WTC11 (cell line): ENCODE data around the gene TIMP2.

Experiments
- EMX1 ChIP-seq: fragments of 250-450 bp; sonication (Bioruptor Pico); IDR thresholded peaks from 2 replicates; pipeline ENCODE4 v1.8.0; 2021; ENCODE audit warnings: mild to moderate bottlenecking
- ETV6 ChIP-seq: sonication (generic); formaldehyde crosslinking; IDR thresholded peaks from 2 replicates; pipeline ENCODE4 v1.8.1; 2022; ENCODE audit warnings: mild to moderate bottlenecking, missing genetic modification reagents
- ZNF232 ChIP-seq: sonication (generic); formaldehyde crosslinking; IDR thresholded peaks from 2 replicates; pipeline ENCODE4 v1.8.0; 2022; ENCODE audit warnings: mild to moderate bottlenecking, missing genetic modification reagents
- ZNF263 ChIP-seq: sonication (generic); formaldehyde crosslinking; IDR thresholded peaks from 2 replicates; pipeline ENCODE4 v1.8.1; 2022; ENCODE audit warnings: low read depth, mild to moderate bottlenecking, moderate library complexity, missing genetic modification reagents
- TF ChIP-seq, protein P1 (sequence below): fragments of 200-600 bp; IDR thresholded peaks from 2 replicates; pipeline ENCODE4 v1.8.0; 2022; ENCODE audit warnings: antibody characterized with exemption
- TF ChIP-seq, protein P2 (sequence below): sonication (generic); formaldehyde crosslinking; IDR thresholded peaks from 2 replicates; pipeline ENCODE4 v1.8.0; 2022; ENCODE audit warnings: mild to moderate bottlenecking, missing genetic modification reagents
- TF ChIP-seq, protein P3 (sequence below): sonication (generic); formaldehyde crosslinking; IDR thresholded peaks from 2 replicates; pipeline ENCODE4 v1.8.1; 2023; ENCODE audit warnings: mild to moderate bottlenecking, missing genetic modification reagents, moderate library complexity

DNA sequence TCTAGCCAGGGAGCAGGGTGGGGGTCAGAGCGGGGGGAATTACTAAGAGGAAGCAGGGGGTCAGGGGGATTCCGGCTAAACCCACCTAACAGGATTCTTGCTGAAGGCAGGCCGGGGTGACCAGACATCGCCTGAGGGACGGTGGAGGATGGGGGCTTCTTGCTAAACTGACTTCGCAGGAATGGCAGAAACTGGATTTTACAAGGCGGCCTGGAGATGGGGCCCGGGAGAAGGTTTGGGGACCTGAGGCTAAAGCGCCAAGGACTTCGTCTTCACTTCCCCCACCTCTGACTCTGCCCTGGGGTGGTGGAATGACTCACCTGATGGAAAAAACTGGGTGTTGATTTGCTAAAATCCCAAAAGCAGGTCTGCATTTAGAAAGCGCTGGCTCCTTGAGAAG lies 31.1 kb upstream of the TIMP2 start:
- TF ChIP-seq, protein P1, sequence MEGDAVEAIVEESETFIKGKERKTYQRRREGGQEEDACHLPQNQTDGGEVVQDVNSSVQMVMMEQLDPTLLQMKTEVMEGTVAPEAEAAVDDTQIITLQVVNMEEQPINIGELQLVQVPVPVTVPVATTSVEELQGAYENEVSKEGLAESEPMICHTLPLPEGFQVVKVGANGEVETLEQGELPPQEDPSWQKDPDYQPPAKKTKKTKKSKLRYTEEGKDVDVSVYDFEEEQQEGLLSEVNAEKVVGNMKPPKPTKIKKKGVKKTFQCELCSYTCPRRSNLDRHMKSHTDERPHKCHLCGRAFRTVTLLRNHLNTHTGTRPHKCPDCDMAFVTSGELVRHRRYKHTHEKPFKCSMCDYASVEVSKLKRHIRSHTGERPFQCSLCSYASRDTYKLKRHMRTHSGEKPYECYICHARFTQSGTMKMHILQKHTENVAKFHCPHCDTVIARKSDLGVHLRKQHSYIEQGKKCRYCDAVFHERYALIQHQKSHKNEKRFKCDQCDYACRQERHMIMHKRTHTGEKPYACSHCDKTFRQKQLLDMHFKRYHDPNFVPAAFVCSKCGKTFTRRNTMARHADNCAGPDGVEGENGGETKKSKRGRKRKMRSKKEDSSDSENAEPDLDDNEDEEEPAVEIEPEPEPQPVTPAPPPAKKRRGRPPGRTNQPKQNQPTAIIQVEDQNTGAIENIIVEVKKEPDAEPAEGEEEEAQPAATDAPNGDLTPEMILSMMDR, result no peak
- TF ChIP-seq, protein P2, sequence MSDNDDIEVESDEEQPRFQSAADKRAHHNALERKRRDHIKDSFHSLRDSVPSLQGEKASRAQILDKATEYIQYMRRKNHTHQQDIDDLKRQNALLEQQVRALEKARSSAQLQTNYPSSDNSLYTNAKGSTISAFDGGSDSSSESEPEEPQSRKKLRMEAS (CRISPR knock-in tag), result no peak
- TF ChIP-seq ZNF232, result no peak
- TF ChIP-seq, protein P3, sequence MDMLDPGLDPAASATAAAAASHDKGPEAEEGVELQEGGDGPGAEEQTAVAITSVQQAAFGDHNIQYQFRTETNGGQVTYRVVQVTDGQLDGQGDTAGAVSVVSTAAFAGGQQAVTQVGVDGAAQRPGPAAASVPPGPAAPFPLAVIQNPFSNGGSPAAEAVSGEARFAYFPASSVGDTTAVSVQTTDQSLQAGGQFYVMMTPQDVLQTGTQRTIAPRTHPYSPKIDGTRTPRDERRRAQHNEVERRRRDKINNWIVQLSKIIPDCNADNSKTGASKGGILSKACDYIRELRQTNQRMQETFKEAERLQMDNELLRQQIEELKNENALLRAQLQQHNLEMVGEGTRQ, result no peak
- TF ChIP-seq ETV6 (CRISPR knock-in tag), result no peak
- no peak for TF ChIP-seq ZNF263 (CRISPR knock-in tag)
- TF ChIP-seq EMX1 (CRISPR knock-in tag), result no peak
